GM23248 (cell line): ENCODE measurements around the gene GEMIN7. TPM values are rescaled to one million over a fixed set of nuclear protein-coding genes. Genes with fewer than 3 reads are reported as not detected.

Experiments used
- DNase-seq: peaks from one replicate; pipeline ENCODE4 v3.0.0-alpha.2; 2015
- H2AFZ ChIP-seq: fragments of 200-600 bp; sonication (generic); 2 replicates; pipeline ENCODE4 v1.6.1; 2016; ENCODE audit warnings: antibody characterized with exemption
- H3F3A ChIP-seq: fragments of 200-600 bp; sonication (generic); 2 replicates; pipeline ENCODE4 v1.6.1; 2016; ENCODE audit warnings: mild to moderate bottlenecking, antibody characterized with exemption, mixed run types; ENCODE audit not compliant: insufficient read depth
- H3K27ac ChIP-seq: fragments of 200-600 bp; sonication (generic); 2 replicates; pipeline ENCODE4 v1.5.1; 2016; ENCODE audit warnings: mild to moderate bottlenecking
- H3K27me3 ChIP-seq: fragments of 200-600 bp; sonication (generic); replicated peaks from 2 replicates; pipeline ENCODE4 v1.6.1; 2016; ENCODE audit warnings: mild to moderate bottlenecking; ENCODE audit not compliant: insufficient read depth
- H3K36me3 ChIP-seq: fragments of 200-600 bp; sonication (generic); 2 replicates; pipeline ENCODE4 v1.6.1; 2016; ENCODE audit warnings: low read depth, mild to moderate bottlenecking
- H3K4me1 ChIP-seq: fragments of 200-600 bp; sonication (generic); 2 replicates; pipeline ENCODE4 v1.6.1; 2016; ENCODE audit warnings: mild to moderate bottlenecking; ENCODE audit not compliant: insufficient read depth
- H3K4me2 ChIP-seq: fragments of 200-600 bp; sonication (generic); one replicate; pipeline ENCODE4 v1.6.1; 2016; ENCODE audit warnings: mild to moderate bottlenecking; ENCODE audit not compliant: unreplicated experiment
- H3K4me3 ChIP-seq: fragments of 200-600 bp; sonication (generic); 2 replicates; pipeline ENCODE4 v1.5.1; 2016; ENCODE audit warnings: mild to moderate bottlenecking
- H3K79me2 ChIP-seq: fragments of 200-600 bp; sonication (generic); 2 replicates; pipeline ENCODE4 v1.6.1; 2016; ENCODE audit warnings: mild to moderate bottlenecking; ENCODE audit not compliant: insufficient read depth
- H3K9ac ChIP-seq: fragments of 200-600 bp; sonication (generic); 2 replicates; pipeline ENCODE4 v1.6.1; 2016; ENCODE audit warnings: mild to moderate bottlenecking
- H3K9me2 ChIP-seq: fragments of 200-600 bp; sonication (generic); 2 replicates; pipeline ENCODE4 v1.6.1; 2016; ENCODE audit warnings: mixed run types, mild to moderate bottlenecking, moderate library complexity; ENCODE audit not compliant: insufficient read depth
- H3K9me3 ChIP-seq: fragments of 200-600 bp; sonication (generic); one replicate; pipeline ENCODE4 v1.6.1; 2017; ENCODE audit warnings: low read depth
- H4K20me1 ChIP-seq: fragments of 200-600 bp; sonication (generic); 2 replicates; pipeline ENCODE4 v1.6.0; 2016; ENCODE audit not compliant: insufficient read depth
- EZH2 ChIP-seq: fragments of 200-600 bp; sonication (generic); IDR thresholded peaks from 2 replicates; pipeline ENCODE4 v1.6.1; 2018; ENCODE audit warnings: antibody characterized with exemption, mild to moderate bottlenecking; ENCODE audit not compliant: insufficient read depth, poor library complexity, severe bottlenecking
- EZH2phosphoT487 ChIP-seq: fragments of 200-600 bp; sonication (generic); IDR thresholded peaks from 2 replicates; pipeline ENCODE4 v1.6.1; 2018; ENCODE audit warnings: antibody characterized with exemption, moderate library complexity, mild to moderate bottlenecking, low read depth; ENCODE audit not compliant: insufficient read depth
- WGBS, 2 experiments: methylation state at CpG; one replicate each; pipeline ENCODE4 v1.1.6; 2015 to 2017; ENCODE audit warnings: low lambda C conversion rate in 2 of 2, low coverage in 1 of 2; ENCODE audit errors: missing lambda C conversion rate in 2 of 2; 5-methylcytosine and 5-hydroxymethylcytosine counted together
- in situ Hi-C: fragments of 300-500 bp; cut with MboI; formaldehyde crosslinking; loops from 2 replicates; pipeline ENCODE4 v1.15.0; 2020
- polyA plus RNA-seq: library from polyadenylated mRNA; unstranded; fragments of >200 nt; fragmentation: Nextera tagmentation; extraction: Ambion mirVana; gene quantifications from 2 replicates; pipeline ENCODE4 v1.2.1, GENCODE V29; 2016
- total RNA-seq: library from RNA; depleted of rRNA; stranded (reverse); fragments of >200 nt; shearing (Covaris generic); gene quantifications from 2 replicates; pipeline ENCODE4 v1.2.3, GENCODE V29; 2014

GEMIN7 gene
- total and polyA plus RNA-seq, 2 experiments from 2014 or later: 25.3 to 48.4 TPM

GRCh38 chr19:45087531-45087930 lies 8.5 kb downstream of the GEMIN7 start:
- Histone ChIP-seq H3F3A (peaks cover 13% of the 10 kb centered on the region), H3K4me2 (no peak overlapping the region), H3K9ac (no peak overlapping the region), H3K79me2 (peaks cover 42% of the 10 kb centered on the region), H4K20me1 (no peaks in the 10 kb centered on the region), H3K27me3 (no peaks in the 10 kb centered on the region), H3K9me3 (no peaks in the 10 kb centered on the region), H3K36me3 (no peaks in the 10 kb centered on the region), H3K4me3 (no peak overlapping the region), H3K27ac (no peak overlapping the region), H3K9me2 (no peaks in the 10 kb centered on the region), H3K4me1 (no peaks in the 10 kb centered on the region), H2AFZ (no peak overlapping the region)
- in situ Hi-C loops: no loop called here
- 92 to 95% methylated on average over 11 of the region's 11 CpGs for WGBS, 2 experiments
- TF ChIP-seq EZH2 (no peak), EZH2phosphoT487 (no peak)
- DNase-seq: no peak

- H3K9me2 ChIP-seq: no peaks in the 10 kb centered on the region
- TF ChIP-seq EZH2: no peak
- TF ChIP-seq EZH2phosphoT487: no peak
- in situ Hi-C loops: no loop called here
These were observed 11.0 kb downstream of the GEMIN7 start for GRCh38 chr19:45090034-45090433.

GRCh38 chr19:45090606-45091005 lies 11.5 kb downstream of the GEMIN7 start:
- DNase-seq: no peak
- 74 to 77% methylated on average over 5 of the region's 5 CpGs for WGBS, 2 experiments
- in situ Hi-C loops: no loop called here
- Histone ChIP-seq H3K9me3 (no peaks in the 10 kb centered on the region), H2AFZ (no peak overlapping the region), H3F3A (peaks cover 13% of the 10 kb centered on the region), H4K20me1 (no peaks in the 10 kb centered on the region), H3K4me3 (no peak overlapping the region), H3K9me2 (no peaks in the 10 kb centered on the region), H3K79me2 (peaks cover 43% of the 10 kb centered on the region), H3K27ac (no peak overlapping the region), H3K4me2 (no peak overlapping the region), H3K36me3 (no peaks in the 10 kb centered on the region), H3K27me3 (no peaks in the 10 kb centered on the region), H3K4me1 (0 out of 2 replicates have a peak, but pooled peaks cover 5% of the 10 kb centered on the region), H3K9ac (no peak overlapping the region)
- no peak for TF ChIP-seq EZH2
- no peak for TF ChIP-seq EZH2phosphoT487

More at GRCh38 chr19:45090034-45090433, 11.0 kb downstream of the GEMIN7 start:
- Histone ChIP-seq H3F3A (peaks cover 13% of the 10 kb centered on the region), H3K27ac (no peak overlapping the region), H4K20me1 (no peaks in the 10 kb centered on the region), H3K9ac (no peak overlapping the region), H2AFZ (no peak overlapping the region), H3K4me3 (no peak overlapping the region), H3K4me1 (0 out of 2 replicates have a peak, but pooled peaks cover 5% of the 10 kb centered on the region), H3K79me2 (peaks cover 41% of the 10 kb centered on the region), H3K9me3 (no peaks in the 10 kb centered on the region), H3K36me3 (no peaks in the 10 kb centered on the region), H3K4me2 (no peak overlapping the region), H3K27me3 (no peaks in the 10 kb centered on the region)
- DNase-seq: no peak
- WGBS, 2 experiments: 94 to 95% methylated on average over 17 of the region's 17 CpGs

GRCh38 chr19:45091031-45091923 lies 12.2 kb downstream of the GEMIN7 start:
- Histone ChIP-seq H3K4me3 (peak overlapping the region; percentile 91), H3K9ac (peak overlapping the region; percentile 95), H4K20me1 (no peaks in the 10 kb centered on the region), H3K27ac (peak overlapping the region; percentile 95), H3K79me2 (peaks cover 45% of the 10 kb centered on the region), H3K36me3 (no peaks in the 10 kb centered on the region), H3F3A (peaks cover 13% of the 10 kb centered on the region), H3K4me2 (peak overlapping the region; percentile 99), H3K27me3 (no peaks in the 10 kb centered on the region), H2AFZ (peak overlapping the region; percentile 88), H3K4me1 (0 out of 2 replicates have a peak, but pooled peaks cover 5% of the 10 kb centered on the region), H3K9me3 (no peaks in the 10 kb centered on the region), H3K9me2 (no peaks in the 10 kb centered on the region)
- in situ Hi-C loops: no loop called here
- TF ChIP-seq EZH2phosphoT487: no peak
- no peak for TF ChIP-seq EZH2
- peak; percentile 99 for DNase-seq
- WGBS, 2 experiments: 23 to 24% methylated on average over 59 to 63 of the region's 64 CpGs
